Stomach (tissue), 4 donors: ENCODE measurements around the gene BRME1.

Source experiments
- CTCF ChIP-seq, 7 experiments: fragments of 450-650 bp in 4 of 7; fragments of 200-600 bp in 3 of 7; sonication (generic) in 3 of 7; IDR thresholded peaks; one replicate each; pipeline ENCODE4 v1.5.1; 2016 to 2019; ENCODE audit warnings: antibody characterized with exemption in 7 of 7, control low read depth in 2 of 7, mild to moderate bottlenecking in 1 of 7
- EP300 ChIP-seq: sonication (generic); formaldehyde crosslinking; IDR thresholded peaks from one replicate; pipeline ENCODE4 v1.6.1; 2017; ENCODE audit warnings: antibody characterized with exemption

- TF ChIP-seq EP300 = no peak
- TF ChIP-seq CTCF (IDR thresholded peaks at IDR 0.05) = no peak
Measured at GRCh38 chr19:13909430-13909829, 3.5 kb upstream of the BRME1 start.
